WERI-Rb-1 (cell line): ENCODE data around the gene PNMA6E.
"Not testable (repeated sequence)": the region's sequence is repeated elsewhere in the genome, so short reads cannot be mapped to it uniquely, and the experiment has no call there.

Experiments
- DNase-seq: peaks from one replicate; pipeline ENCODE4 v3.0.0-alpha.2; 2020
- H3K27ac ChIP-seq: fragments of 250-450 bp; sonication (Bioruptor Pico); 2 replicates; pipeline ENCODE4 v1.5.1; 2020; ENCODE audit warnings: mild to moderate bottlenecking, moderate library complexity
- H3K27me3 ChIP-seq: fragments of 250-450 bp; sonication (Bioruptor Pico); 2 replicates; pipeline ENCODE4 v1.5.1; 2021; ENCODE audit warnings: mild to moderate bottlenecking, low read depth, moderate library complexity; ENCODE audit not compliant: insufficient read depth, severe bottlenecking
- H3K36me3 ChIP-seq: fragments of 250-450 bp; sonication (Bioruptor Pico); 2 replicates; pipeline ENCODE4 v1.5.1; 2020; ENCODE audit warnings: mild to moderate bottlenecking, moderate library complexity
- H3K4me3 ChIP-seq: 2 replicates; pipeline ENCODE4 v1.5.1; 2011; ENCODE audit warnings: low read depth, mild to moderate bottlenecking, control low read depth, low read length
- H3K9me3 ChIP-seq: fragments of 250-450 bp; sonication (Bioruptor Pico); 2 replicates; pipeline ENCODE4 v1.5.1; 2021; ENCODE audit warnings: mild to moderate bottlenecking, moderate library complexity; ENCODE audit not compliant: severe bottlenecking
- TF ChIP-seq, protein P1 (sequence below): IDR thresholded peaks from 2 replicates; pipeline ENCODE4 v1.5.1; 2011; ENCODE audit warnings: low read depth, mild to moderate bottlenecking, control low read depth, inconsistent platforms, low read length

Gene PNMA6E

DNA sequence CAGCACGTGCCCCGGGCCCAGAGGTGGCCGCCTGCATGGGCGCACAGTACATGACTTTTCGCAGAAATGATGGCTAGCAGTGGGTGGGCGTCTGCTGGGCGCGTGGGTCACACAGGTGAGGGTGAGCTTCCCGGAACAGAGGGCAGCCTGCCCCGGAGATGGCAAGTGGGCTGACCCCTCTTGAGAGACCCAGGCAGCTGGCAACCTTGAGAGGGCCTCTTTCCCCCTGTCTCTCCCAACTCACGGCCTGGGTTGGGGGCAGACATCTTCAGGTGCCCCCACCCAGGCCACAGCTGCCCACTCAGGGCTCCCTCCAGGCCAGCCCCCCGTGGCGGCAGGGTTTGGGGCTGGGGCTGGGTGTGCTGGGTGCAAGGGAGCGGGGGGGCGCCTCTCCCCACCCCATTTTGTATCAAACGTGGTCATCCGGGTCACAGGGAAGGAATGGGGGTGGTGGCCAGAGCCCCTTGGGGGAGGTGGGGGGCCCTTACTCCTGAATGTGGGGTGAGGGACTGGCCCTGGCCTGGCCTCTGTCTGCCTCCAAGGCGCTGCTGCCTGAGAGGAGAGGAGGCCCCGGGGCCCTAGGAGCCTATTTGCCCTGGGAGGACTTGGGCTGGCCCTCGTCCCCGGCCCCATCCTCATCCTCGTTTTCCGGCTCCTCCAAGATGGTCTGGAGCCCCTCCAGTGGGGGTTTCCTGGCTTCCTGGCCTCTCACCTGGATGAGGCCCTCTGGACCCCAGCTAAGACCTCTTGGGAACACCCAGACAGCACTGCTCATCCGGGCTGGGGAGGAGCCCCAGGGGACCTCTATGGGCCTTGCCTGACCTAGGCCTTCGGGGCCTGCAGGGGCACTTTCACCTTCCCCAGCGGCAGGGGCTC is 4.6 kb downstream of the PNMA6E start:
- Histone ChIP-seq H3K9me3 (peaks cover 6% of the 10 kb centered on the region), H3K27ac (no peak overlapping the region), H3K4me3 (no peak overlapping the region), H3K36me3 (no peaks in the 10 kb centered on the region), H3K27me3 (peaks cover 70% of the 10 kb centered on the region)
- no peak for DNase-seq
- TF ChIP-seq, protein P1, sequence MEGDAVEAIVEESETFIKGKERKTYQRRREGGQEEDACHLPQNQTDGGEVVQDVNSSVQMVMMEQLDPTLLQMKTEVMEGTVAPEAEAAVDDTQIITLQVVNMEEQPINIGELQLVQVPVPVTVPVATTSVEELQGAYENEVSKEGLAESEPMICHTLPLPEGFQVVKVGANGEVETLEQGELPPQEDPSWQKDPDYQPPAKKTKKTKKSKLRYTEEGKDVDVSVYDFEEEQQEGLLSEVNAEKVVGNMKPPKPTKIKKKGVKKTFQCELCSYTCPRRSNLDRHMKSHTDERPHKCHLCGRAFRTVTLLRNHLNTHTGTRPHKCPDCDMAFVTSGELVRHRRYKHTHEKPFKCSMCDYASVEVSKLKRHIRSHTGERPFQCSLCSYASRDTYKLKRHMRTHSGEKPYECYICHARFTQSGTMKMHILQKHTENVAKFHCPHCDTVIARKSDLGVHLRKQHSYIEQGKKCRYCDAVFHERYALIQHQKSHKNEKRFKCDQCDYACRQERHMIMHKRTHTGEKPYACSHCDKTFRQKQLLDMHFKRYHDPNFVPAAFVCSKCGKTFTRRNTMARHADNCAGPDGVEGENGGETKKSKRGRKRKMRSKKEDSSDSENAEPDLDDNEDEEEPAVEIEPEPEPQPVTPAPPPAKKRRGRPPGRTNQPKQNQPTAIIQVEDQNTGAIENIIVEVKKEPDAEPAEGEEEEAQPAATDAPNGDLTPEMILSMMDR: no peak

DNA sequence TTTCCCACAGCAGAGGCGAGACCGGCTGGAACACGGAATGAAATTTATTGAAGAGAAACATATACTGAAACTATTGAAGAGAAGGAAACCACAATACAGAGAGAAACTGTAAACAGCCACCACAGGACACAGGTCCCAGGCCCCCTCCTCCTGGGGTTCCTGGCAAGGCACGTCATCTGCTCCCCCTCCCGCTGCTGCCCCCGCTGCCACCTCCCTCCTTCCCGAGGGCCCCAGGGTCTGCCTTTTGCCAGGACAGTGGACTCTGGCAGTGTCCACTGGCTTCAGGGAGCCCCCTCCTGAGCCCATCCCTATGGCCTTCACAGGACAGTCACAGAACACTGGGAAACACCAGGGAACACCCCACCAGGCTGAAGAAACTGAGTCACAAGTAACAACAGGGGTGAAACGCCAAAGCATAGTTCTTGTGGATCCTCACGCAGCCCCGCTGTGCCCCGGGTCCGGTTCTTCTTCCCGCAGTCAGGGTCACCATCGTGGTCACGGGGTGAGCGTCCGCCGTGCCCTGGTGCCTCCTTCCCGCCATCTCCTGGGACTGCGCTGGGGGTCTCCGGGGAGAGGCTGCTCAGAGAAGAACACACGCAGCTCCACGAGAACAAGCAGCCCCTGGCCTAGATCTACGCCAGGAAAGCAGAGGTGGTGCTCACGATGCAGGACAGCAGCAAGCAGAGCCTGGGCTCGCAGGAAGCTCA is 5.4 kb downstream of the PNMA6E start:
- no peak for DNase-seq
- peaks cover 63% of the 10 kb centered on the region for H3K27me3 ChIP-seq
- H3K4me3 ChIP-seq: no peak overlapping the region
- peaks cover 4% of the 10 kb centered on the region for H3K9me3 ChIP-seq
- H3K27ac ChIP-seq: no peak overlapping the region
- TF ChIP-seq, protein P1: no peak
- no peaks in the 10 kb centered on the region for H3K36me3 ChIP-seq

DNA sequence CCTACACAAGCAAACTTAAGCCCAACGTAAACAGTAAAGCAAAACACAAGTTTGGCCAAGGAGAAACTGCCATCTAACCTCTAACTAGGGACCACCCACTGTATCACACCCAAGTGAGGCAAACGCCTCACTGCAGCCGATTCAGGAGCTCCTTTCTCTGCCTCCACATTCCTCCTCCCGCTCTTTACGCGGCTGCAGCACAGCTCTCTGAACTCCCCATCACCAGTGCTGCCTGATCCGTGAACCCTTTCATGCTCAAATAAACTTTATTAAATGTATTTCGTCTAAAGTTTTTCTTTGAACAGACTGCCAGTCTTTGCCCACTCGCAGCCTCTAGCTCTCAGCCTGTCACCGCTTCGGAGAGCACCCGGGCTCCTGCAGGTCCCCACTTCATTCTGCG is 6.5 kb downstream of the PNMA6E start:
- peaks cover 4% of the 10 kb centered on the region for H3K9me3 ChIP-seq
- no peak for DNase-seq
- TF ChIP-seq, protein P1: no peak

DNA sequence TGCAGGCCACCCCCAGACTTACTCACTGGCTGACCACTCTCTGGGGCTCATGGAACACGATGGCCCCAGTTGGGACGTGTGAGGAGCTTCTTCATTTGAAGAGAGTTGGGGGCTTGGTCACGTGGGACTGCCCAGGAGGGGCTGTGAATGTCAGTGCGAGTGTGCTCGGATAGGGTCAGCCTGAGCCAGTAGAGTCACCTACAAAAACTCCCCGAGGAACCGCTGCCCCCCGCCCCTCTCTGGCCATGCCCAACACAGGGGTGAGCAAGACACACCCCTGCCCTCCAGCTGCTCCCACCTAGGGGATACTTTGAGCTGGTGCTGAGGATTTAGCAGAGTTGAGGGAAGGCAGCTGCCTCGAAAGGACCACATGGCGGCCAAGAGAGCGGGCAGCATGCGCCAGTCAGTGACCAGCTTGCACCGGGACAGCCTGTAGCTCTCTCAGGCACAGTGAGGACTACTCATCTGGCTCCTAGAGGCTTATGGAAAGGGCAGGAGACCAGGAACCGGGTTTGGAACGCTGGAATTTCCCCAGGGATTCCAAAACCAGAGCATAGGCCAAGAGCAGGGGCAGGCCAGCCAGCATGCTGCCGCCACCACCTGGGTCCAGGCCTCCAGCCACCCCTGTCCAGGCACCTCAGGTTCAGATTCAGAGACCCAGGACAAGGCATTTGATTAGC is 8.4 kb downstream of the PNMA6E start:
- H3K27ac ChIP-seq: no peak overlapping the region
- no peak for DNase-seq
- H3K4me3 ChIP-seq: no peak overlapping the region
- TF ChIP-seq, protein P1: no peak
- H3K27me3 ChIP-seq: peaks cover 53% of the 10 kb centered on the region
- H3K36me3 ChIP-seq: no peaks in the 10 kb centered on the region
- H3K9me3 ChIP-seq: peaks cover 4% of the 10 kb centered on the region

More for the DNA sequence above, 6.5 kb downstream of the PNMA6E start:
- no peaks in the 10 kb centered on the region for H3K36me3 ChIP-seq
- no peak overlapping the region for H3K4me3 ChIP-seq
- H3K27ac ChIP-seq: no peak overlapping the region
- H3K27me3 ChIP-seq: peaks cover 57% of the 10 kb centered on the region

DNA sequence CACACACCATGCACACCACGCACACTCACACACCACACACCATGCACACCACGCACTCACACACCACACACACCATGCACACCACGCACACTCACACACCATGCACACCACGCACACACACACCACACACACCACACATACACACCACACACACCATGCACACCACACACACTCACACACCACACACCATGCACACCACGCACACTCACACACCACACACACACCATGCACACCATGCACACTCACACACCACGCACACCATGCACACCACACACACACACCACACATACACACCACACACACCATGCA is 11.7 kb downstream of the PNMA6E start:
- H3K27me3 ChIP-seq: peaks cover 32% of the 10 kb centered on the region
- DNase-seq, H3K27ac ChIP-seq, H3K9me3 ChIP-seq, H3K36me3 ChIP-seq, H3K4me3 ChIP-seq: not testable (repeated sequence)
